ENCODE measurements around the gene DAB1.

DAB1 gene

DNA sequence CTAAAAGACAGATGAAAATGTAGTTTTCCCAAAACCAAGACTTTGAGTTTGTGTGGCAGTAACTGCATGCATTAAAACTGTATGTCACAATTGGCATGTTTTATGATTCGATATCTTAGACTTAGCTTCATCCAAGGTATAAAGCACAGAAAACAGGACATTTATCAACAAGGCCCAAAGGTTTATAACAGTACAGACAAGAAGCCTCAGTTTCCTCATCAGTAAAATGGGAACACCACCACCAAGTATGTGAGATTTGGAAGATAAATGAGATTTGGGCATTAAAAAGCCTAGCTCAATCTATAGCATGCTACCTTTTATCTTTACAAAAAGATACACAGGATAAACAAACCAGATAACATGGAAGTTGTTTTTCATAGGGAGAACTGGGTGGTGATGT is 128.5 kb downstream of the DAB1 start:
- H3K4me3 ChIP-seq (ENCODE audit: low read depth, low read length), result no peak overlapping the region
- POLR2A ChIA-PET, result no interaction called here
- CTCF ChIA-PET, result interaction anchor here (0.6 kb wide), 1 partner anchor 24 kb away, joined by 3 read pairs; no protein-coding TSS in a partner anchor
- H3K36me3 ChIP-seq (ENCODE audit: control insufficient read depth in 2 of 2, insufficient read depth in 1 of 2, low read length in 2 of 2), result no peaks in the 10 kb centered on the region
- no peaks in the 10 kb centered on the region for H3K4me1 ChIP-seq (ENCODE audit: control insufficient read depth, insufficient read depth, low read length)
- no peak overlapping the region for H3K27ac ChIP-seq (ENCODE audit: extremely low read depth, low read depth, low read length)
- TF ChIP-seq GLIS1 (tag by site-specific recombination; IDR thresholded peaks at IDR 0.05) (no peak), HOXD13 (CRISPR knock-in tag; IDR thresholded peaks at IDR 0.05; ENCODE audit: borderline replicate concordance) (no peak)
- H3K9me3 ChIP-seq (ENCODE audit: control insufficient read depth, insufficient read depth, low read depth, low read length), result no peaks in the 10 kb centered on the region

GRCh38 chr1:57294177-57294576 is 129.7 kb downstream of the DAB1 start:
- H3K9me3 ChIP-seq (ENCODE audit: control insufficient read depth, insufficient read depth, low read depth, low read length), result no peaks in the 10 kb centered on the region
- TF ChIP-seq, protein P1, sequence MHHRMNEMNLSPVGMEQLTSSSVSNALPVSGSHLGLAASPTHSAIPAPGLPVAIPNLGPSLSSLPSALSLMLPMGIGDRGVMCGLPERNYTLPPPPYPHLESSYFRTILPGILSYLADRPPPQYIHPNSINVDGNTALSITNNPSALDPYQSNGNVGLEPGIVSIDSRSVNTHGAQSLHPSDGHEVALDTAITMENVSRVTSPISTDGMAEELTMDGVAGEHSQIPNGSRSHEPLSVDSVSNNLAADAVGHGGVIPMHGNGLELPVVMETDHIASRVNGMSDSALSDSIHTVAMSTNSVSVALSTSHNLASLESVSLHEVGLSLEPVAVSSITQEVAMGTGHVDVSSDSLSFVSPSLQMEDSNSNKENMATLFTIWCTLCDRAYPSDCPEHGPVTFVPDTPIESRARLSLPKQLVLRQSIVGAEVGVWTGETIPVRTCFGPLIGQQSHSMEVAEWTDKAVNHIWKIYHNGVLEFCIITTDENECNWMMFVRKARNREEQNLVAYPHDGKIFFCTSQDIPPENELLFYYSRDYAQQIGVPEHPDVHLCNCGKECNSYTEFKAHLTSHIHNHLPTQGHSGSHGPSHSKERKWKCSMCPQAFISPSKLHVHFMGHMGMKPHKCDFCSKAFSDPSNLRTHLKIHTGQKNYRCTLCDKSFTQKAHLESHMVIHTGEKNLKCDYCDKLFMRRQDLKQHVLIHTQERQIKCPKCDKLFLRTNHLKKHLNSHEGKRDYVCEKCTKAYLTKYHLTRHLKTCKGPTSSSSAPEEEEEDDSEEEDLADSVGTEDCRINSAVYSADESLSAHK (tag by site-specific recombination; IDR thresholded peaks at IDR 0.05), result no peak
- no peak for TF ChIP-seq SP7 (tag by site-specific recombination; IDR thresholded peaks at IDR 0.05)
- H3K4me1 ChIP-seq (ENCODE audit: control insufficient read depth, insufficient read depth, low read length), result no peaks in the 10 kb centered on the region
- H3K27ac ChIP-seq (ENCODE audit: extremely low read depth, low read depth, low read length), result no peak overlapping the region
- ChIA-PET CTCF (interaction anchor here (0.6 to 0.8 kb wide), 2 partner anchors 64 to 319 kb away, joined by 3 read pairs; no protein-coding TSS in a partner anchor), POLR2A (no interaction called here)
- H3K36me3 ChIP-seq (ENCODE audit: control insufficient read depth in 2 of 2, insufficient read depth in 1 of 2, low read length in 2 of 2), result no peaks in the 10 kb centered on the region
- no peak overlapping the region for H3K4me3 ChIP-seq (ENCODE audit: low read depth, low read length)

DNA sequence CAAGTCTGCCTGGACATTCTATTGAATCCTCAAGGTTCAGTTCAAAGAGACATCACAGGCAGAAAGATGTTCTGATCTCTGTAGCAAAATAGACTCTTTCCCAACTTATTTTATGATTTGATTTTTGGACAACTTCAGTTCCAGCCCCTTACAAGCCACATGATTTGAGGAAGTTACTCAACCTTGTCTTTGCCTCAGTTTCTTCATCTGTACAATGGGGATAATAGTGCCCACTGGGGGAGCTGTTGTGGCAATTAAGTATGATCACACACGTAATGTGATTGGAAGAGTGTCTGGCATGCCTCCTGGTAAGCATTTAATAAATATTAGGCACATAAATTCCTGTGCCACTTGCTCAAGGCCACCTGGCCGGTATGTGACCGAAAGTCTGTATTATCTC is 130.6 kb downstream of the DAB1 start:
- CTCF ChIA-PET, result interaction anchor here (0.8 kb wide), 1 partner anchor 318 kb away, joined by 3 read pairs; no protein-coding TSS in a partner anchor
- no peaks in the 10 kb centered on the region for H3K36me3 ChIP-seq (ENCODE audit: control insufficient read depth in 2 of 2, insufficient read depth in 1 of 2, low read length in 2 of 2)

GRCh38 chr1:57289781-57290180 is 134.1 kb downstream of the DAB1 start:
- Histone ChIP-seq H3K4me3 (ENCODE audit: low read depth, low read length) (no peak overlapping the region), H3K4me1 (ENCODE audit: control insufficient read depth, insufficient read depth, low read length) (no peaks in the 10 kb centered on the region), H3K36me3 (ENCODE audit: control insufficient read depth in 2 of 2, insufficient read depth in 1 of 2, low read length in 2 of 2) (no peaks in the 10 kb centered on the region), H3K9me3 (ENCODE audit: control insufficient read depth, insufficient read depth, low read depth, low read length) (no peaks in the 10 kb centered on the region), H3K27ac (ENCODE audit: extremely low read depth, low read depth, low read length) (no peak overlapping the region)
- ChIA-PET CTCF (no interaction called here), POLR2A (interaction anchor here (0.5 kb wide), 1 partner anchor 17 kb away, joined by 4 read pairs; no protein-coding TSS in a partner anchor)
- TF ChIP-seq ZNF426 (tag by site-specific recombination; IDR thresholded peaks at IDR 0.05) (no peak), PBX3 (CRISPR knock-in tag; IDR thresholded peaks at IDR 0.05) (no peak), ZNF830 (tag by site-specific recombination; IDR thresholded peaks at IDR 0.05; ENCODE audit: low read depth) (no peak), ZNF398 (tag by site-specific recombination; IDR thresholded peaks at IDR 0.05) (no peak), KLF17 (tag by site-specific recombination; IDR thresholded peaks at IDR 0.05) (no peak), ZNF155 (tag by site-specific recombination; IDR thresholded peaks at IDR 0.05) (no peak), ZFP37 (tag by site-specific recombination; IDR thresholded peaks at IDR 0.05) (no peak), ZNF560 (tag by site-specific recombination; IDR thresholded peaks at IDR 0.05; ENCODE audit: borderline replicate concordance) (no peak), ZNF596 (tag by site-specific recombination; IDR thresholded peaks at IDR 0.05) (no peak), ZNF624 (tag by site-specific recombination; IDR thresholded peaks at IDR 0.05) (no peak)
- TF ChIP-seq, protein P2, sequence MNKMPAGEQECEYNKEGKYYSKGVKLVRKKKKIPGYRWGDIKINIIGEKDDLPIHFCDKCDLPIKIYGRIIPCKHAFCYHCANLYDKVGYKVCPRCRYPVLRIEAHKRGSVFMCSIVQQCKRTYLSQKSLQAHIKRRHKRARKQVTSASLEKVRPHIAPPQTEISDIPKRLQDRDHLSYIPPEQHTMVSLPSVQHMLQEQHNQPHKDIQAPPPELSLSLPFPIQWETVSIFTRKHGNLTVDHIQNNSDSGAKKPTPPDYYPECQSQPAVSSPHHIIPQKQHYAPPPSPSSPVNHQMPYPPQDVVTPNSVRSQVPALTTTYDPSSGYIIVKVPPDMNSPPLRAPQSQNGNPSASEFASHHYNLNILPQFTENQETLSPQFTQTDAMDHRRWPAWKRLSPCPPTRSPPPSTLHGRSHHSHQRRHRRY (tag by site-specific recombination; IDR thresholded peaks at IDR 0.05), result no peak
- TF ChIP-seq, protein P3, sequence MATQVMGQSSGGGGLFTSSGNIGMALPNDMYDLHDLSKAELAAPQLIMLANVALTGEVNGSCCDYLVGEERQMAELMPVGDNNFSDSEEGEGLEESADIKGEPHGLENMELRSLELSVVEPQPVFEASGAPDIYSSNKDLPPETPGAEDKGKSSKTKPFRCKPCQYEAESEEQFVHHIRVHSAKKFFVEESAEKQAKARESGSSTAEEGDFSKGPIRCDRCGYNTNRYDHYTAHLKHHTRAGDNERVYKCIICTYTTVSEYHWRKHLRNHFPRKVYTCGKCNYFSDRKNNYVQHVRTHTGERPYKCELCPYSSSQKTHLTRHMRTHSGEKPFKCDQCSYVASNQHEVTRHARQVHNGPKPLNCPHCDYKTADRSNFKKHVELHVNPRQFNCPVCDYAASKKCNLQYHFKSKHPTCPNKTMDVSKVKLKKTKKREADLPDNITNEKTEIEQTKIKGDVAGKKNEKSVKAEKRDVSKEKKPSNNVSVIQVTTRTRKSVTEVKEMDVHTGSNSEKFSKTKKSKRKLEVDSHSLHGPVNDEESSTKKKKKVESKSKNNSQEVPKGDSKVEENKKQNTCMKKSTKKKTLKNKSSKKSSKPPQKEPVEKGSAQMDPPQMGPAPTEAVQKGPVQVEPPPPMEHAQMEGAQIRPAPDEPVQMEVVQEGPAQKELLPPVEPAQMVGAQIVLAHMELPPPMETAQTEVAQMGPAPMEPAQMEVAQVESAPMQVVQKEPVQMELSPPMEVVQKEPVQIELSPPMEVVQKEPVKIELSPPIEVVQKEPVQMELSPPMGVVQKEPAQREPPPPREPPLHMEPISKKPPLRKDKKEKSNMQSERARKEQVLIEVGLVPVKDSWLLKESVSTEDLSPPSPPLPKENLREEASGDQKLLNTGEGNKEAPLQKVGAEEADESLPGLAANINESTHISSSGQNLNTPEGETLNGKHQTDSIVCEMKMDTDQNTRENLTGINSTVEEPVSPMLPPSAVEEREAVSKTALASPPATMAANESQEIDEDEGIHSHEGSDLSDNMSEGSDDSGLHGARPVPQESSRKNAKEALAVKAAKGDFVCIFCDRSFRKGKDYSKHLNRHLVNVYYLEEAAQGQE (tag by site-specific recombination; IDR thresholded peaks at IDR 0.05), result no peak

More for the DNA sequence above, 130.6 kb downstream of the DAB1 start:
- Histone ChIP-seq H3K27ac (ENCODE audit: extremely low read depth, low read depth, low read length) (no peak overlapping the region), H3K4me1 (ENCODE audit: control insufficient read depth, insufficient read depth, low read length) (no peaks in the 10 kb centered on the region), H3K4me3 (ENCODE audit: low read depth, low read length) (no peak overlapping the region), H3K9me3 (ENCODE audit: control insufficient read depth, insufficient read depth, low read depth, low read length) (no peaks in the 10 kb centered on the region)
- POLR2A ChIA-PET, result no interaction called here
- no peak for TF ChIP-seq IKZF3 (tag by site-specific recombination; IDR thresholded peaks at IDR 0.05)
